H1 (cell line): ENCODE results near the gene CTNNA3. TPM values are rescaled to one million over a fixed set of nuclear protein-coding genes. Genes with fewer than 3 reads are reported as not detected.

Source experiments
- CTCF ChIA-PET: fragments of 300-600 bp; sonication (Branson Sonifier 250); formaldehyde crosslinking; loops from one replicate; lab custom pipeline; 2021; ENCODE audit not compliant: partially characterized antibody; lab: Charles Lee
- POLR2A ChIA-PET: fragments of 300-600 bp; sonication (Branson Sonifier 250); formaldehyde crosslinking; loops from one replicate; lab custom pipeline; 2021; ENCODE audit warnings: inconsistent platforms; ENCODE audit not compliant: partially characterized antibody; lab: Charles Lee
- DNase-seq, 2 experiments: peaks; one replicate each; pipeline versions ENCODE4 v3.0.0 to v3.0.0-alpha.2; 2010 to 2022; ENCODE audit warnings: low spot score in 2 of 2, low read depth in 1 of 2, mixed read lengths in 1 of 2
- FAIRE-seq: peaks from 2 replicates; lab custom pipeline; 2011; peaks lifted over from hg19 to GRCh38; lab: Jason Lieb, UNC
- H2AFZ ChIP-seq: 2 replicates; pipeline ENCODE4 v1.8.1; 2012; ENCODE audit warnings: low read length, inconsistent platforms
- H2AK5ac ChIP-seq: 2 replicates; pipeline ENCODE4 v1.6.1; 2013; ENCODE audit warnings: low read depth, low read length
- H2BK120ac ChIP-seq: replicated peaks from 2 replicates; pipeline ENCODE3; 2013; ENCODE audit warnings: low read depth, low read length, inconsistent platforms
- H2BK12ac ChIP-seq: 2 replicates; pipeline ENCODE4 v1.6.1; 2013; ENCODE audit warnings: low read depth, low read length
- H2BK15ac ChIP-seq: 2 replicates; pipeline ENCODE4 v1.6.1; 2013; ENCODE audit warnings: low read length
- H2BK20ac ChIP-seq: 2 replicates; pipeline ENCODE4 v1.6.1; 2013; ENCODE audit warnings: low read length
- H2BK5ac ChIP-seq: 2 replicates; pipeline ENCODE4 v1.6.1; 2013; ENCODE audit warnings: low read depth, low read length
- H3K14ac ChIP-seq: 2 replicates; pipeline ENCODE4 v1.6.1; 2013; ENCODE audit warnings: inconsistent platforms; ENCODE audit not compliant: insufficient read length
- H3K18ac ChIP-seq: 2 replicates; pipeline ENCODE4 v1.6.1; 2013; ENCODE audit warnings: low read length; ENCODE audit errors: extremely low read depth
- H3K23ac ChIP-seq: 2 replicates; pipeline ENCODE4 v1.6.1; 2013; ENCODE audit warnings: inconsistent platforms; ENCODE audit not compliant: insufficient read length
- H3K23me2 ChIP-seq: 2 replicates; pipeline ENCODE4 v1.6.1; 2013; ENCODE audit warnings: low read depth, low read length
- H3K27ac ChIP-seq: 2 replicates; pipeline ENCODE4 v1.6.1; 2011; ENCODE audit warnings: low read depth, low read length, inconsistent platforms
- H3K27me3 ChIP-seq, 4 experiments: replicated peaks in 1 of 4; 1 replicate in 1 of 4; 2 replicates in 3 of 4; pipeline versions ENCODE4 v1.6.1 to v1.8.1; 2011 to 2013; ENCODE audit warnings: low read length in 3 of 4, mild to moderate bottlenecking in 3 of 4, inconsistent platforms in 2 of 4, mixed read lengths in 2 of 4, moderate library complexity in 1 of 4; ENCODE audit not compliant: control insufficient read depth in 3 of 4, insufficient read depth in 3 of 4; ENCODE audit errors: extremely low read depth in 1 of 4
- H3K36me3 ChIP-seq, 4 experiments: 2 replicates each; pipeline versions ENCODE4 v1.6.1 to v1.8.1; 2011 to 2013; ENCODE audit warnings: mild to moderate bottlenecking in 4 of 4, low read length in 3 of 4, moderate library complexity in 2 of 4, control low read depth in 1 of 4, inconsistent platforms in 1 of 4; ENCODE audit not compliant: insufficient read depth in 4 of 4, control insufficient read depth in 2 of 4
- H3K4ac ChIP-seq: replicated peaks from 2 replicates; pipeline ENCODE3; 2013; ENCODE audit warnings: low read length, low read depth, mixed read lengths, inconsistent platforms; ENCODE audit not compliant: insufficient read length
- H3K4me1 ChIP-seq, 4 experiments: replicated peaks in 1 of 4; 1 replicate in 1 of 4; 2 replicates in 3 of 4; pipeline versions ENCODE4 v1.6.1 to v1.8.1; 2011 to 2013; ENCODE audit warnings: low read length in 3 of 4, inconsistent platforms in 2 of 4, mixed read lengths in 1 of 4; ENCODE audit not compliant: insufficient read depth in 4 of 4, control insufficient read depth in 3 of 4
- H3K4me2 ChIP-seq, 2 experiments: 2 replicates each; pipeline versions ENCODE4 v1.6.1 to v1.8.1; 2011 to 2013; ENCODE audit warnings: low read depth in 2 of 2, low read length in 2 of 2, control low read depth in 1 of 2, inconsistent platforms in 1 of 2, mild to moderate bottlenecking in 1 of 2; ENCODE audit not compliant: insufficient read depth in 1 of 2
- H3K4me3 ChIP-seq, 4 experiments: fragments of 200-600, 300-600 bp in 1 of 4; sonication (generic), shearing (Covaris generic), sonication (Bioruptor Twin) in 1 of 4; 2 replicates each; pipeline versions ENCODE4 v1.5.1 to v1.8.1; 2011 to 2016; ENCODE audit warnings: low read length in 4 of 4, low read depth in 3 of 4, control low read depth in 2 of 4, inconsistent platforms in 2 of 4, mild to moderate bottlenecking in 2 of 4, mixed read lengths in 1 of 4, moderate library complexity in 1 of 4; ENCODE audit not compliant: insufficient read depth in 2 of 4; ENCODE audit errors: extremely low read depth in 1 of 4
- H3K56ac ChIP-seq: replicated peaks from 2 replicates; pipeline ENCODE3; 2013; ENCODE audit warnings: low read depth, mild to moderate bottlenecking, mixed read lengths, low read length, inconsistent platforms; ENCODE audit not compliant: insufficient read length
- H3K79me1 ChIP-seq: 2 replicates; pipeline ENCODE4 v1.6.1; 2013; ENCODE audit warnings: low read depth, low read length, control low read depth
- H3K79me2 ChIP-seq, 2 experiments: 2 replicates each; pipeline versions ENCODE4 v1.6.1 to v1.8.1; 2012 to 2013; ENCODE audit warnings: low read length in 2 of 2, mild to moderate bottlenecking in 2 of 2, inconsistent platforms in 1 of 2; ENCODE audit not compliant: insufficient read depth in 2 of 2, control insufficient read depth in 1 of 2
- H3K9ac ChIP-seq, 4 experiments: replicated peaks in 1 of 4; 1 replicate in 1 of 4; 2 replicates in 3 of 4; pipeline versions ENCODE4 v1.6.1 to v1.8.1; 2011 to 2013; ENCODE audit warnings: low read depth in 3 of 4, low read length in 3 of 4, control low read depth in 2 of 4, mild to moderate bottlenecking in 2 of 4, moderate library complexity in 2 of 4, inconsistent platforms in 1 of 4; ENCODE audit errors: extremely low read depth in 1 of 4
- H3K9me3 ChIP-seq, 2 experiments: 2 replicates each; pipeline versions ENCODE4 v1.6.1 to v1.8.1; 2012 to 2013; ENCODE audit warnings: mild to moderate bottlenecking in 2 of 2, moderate library complexity in 2 of 2, control low read depth in 1 of 2, inconsistent platforms in 1 of 2, low read depth in 1 of 2, low read length in 1 of 2, mixed read lengths in 1 of 2; ENCODE audit not compliant: insufficient read depth in 2 of 2
- H4K20me1 ChIP-seq, 2 experiments: replicated peaks in 1 of 2; 2 replicates each; pipeline versions ENCODE3 to v1.8.1; 2011 to 2013; ENCODE audit warnings: inconsistent platforms in 2 of 2, low read length in 2 of 2, mild to moderate bottlenecking in 1 of 2; ENCODE audit not compliant: insufficient read depth in 2 of 2, control insufficient read depth in 1 of 2
- H4K5ac ChIP-seq: 2 replicates; pipeline ENCODE4 v1.6.1; 2013; ENCODE audit warnings: low read length, low read depth, mixed read lengths, inconsistent platforms; ENCODE audit not compliant: insufficient read length
- H4K8ac ChIP-seq: 2 replicates; pipeline ENCODE4 v1.8.0; 2013; ENCODE audit warnings: mild to moderate bottlenecking, moderate library complexity, low read length, inconsistent platforms; ENCODE audit not compliant: insufficient read depth; ENCODE audit errors: extremely low read depth
- H4K91ac ChIP-seq: replicated peaks from 2 replicates; pipeline ENCODE3; 2013; ENCODE audit warnings: low read length, mixed read lengths, inconsistent platforms; ENCODE audit not compliant: insufficient read length
- ASH2L ChIP-seq: fragments of 200-600, 300-600 bp; sonication (generic); IDR thresholded peaks from one replicate; pipeline ENCODE4 v1.7.1; 2017; ENCODE audit warnings: low read length
- ATF3 ChIP-seq: IDR thresholded peaks from 2 replicates; pipeline ENCODE4 v1.6.1; 2011; ENCODE audit warnings: low read depth, mild to moderate bottlenecking, low read length; ENCODE audit not compliant: insufficient read depth
- CTBP2 ChIP-seq: IDR thresholded peaks from 2 replicates; pipeline ENCODE4 v1.7.0; 2011; ENCODE audit warnings: borderline replicate concordance, mild to moderate bottlenecking, moderate library complexity, mixed read lengths, low read length; ENCODE audit not compliant: insufficient read depth, insufficient read length
- GTF2F1 ChIP-seq: IDR thresholded peaks from 2 replicates; pipeline ENCODE4 v1.6.1; 2012; ENCODE audit warnings: low read depth, low read length, improper control_type of control experiment, borderline replicate concordance
- NRF1 ChIP-seq: IDR thresholded peaks from 2 replicates; pipeline ENCODE4 v1.6.1; 2011; ENCODE audit warnings: mild to moderate bottlenecking, low read depth, low read length, improper control_type of control experiment
- PHF8 ChIP-seq: fragments of 200-600 bp; sonication (generic); conservative IDR thresholded peaks from 2 replicates; pipeline ENCODE4 v1.7.1; 2012; ENCODE audit warnings: low read depth, mild to moderate bottlenecking, inconsistent platforms, low read length, moderate library complexity
- RBBP5 ChIP-seq: IDR thresholded peaks from 2 replicates; pipeline ENCODE4 v1.7.1; 2012; ENCODE audit warnings: low read depth, mild to moderate bottlenecking, inconsistent platforms, low read length, moderate library complexity, borderline replicate concordance
- SRF ChIP-seq: IDR thresholded peaks from 2 replicates; pipeline ENCODE4 v1.6.1; 2011; ENCODE audit warnings: mild to moderate bottlenecking, low read depth, low read length, moderate library complexity
- TAF7 ChIP-seq: optimal IDR thresholded peaks from 2 replicates; pipeline ENCODE3; 2011; ENCODE audit warnings: low read depth, mild to moderate bottlenecking, inconsistent platforms, low read length, moderate library complexity, borderline replicate concordance
- TCF12 ChIP-seq: IDR thresholded peaks from 2 replicates; pipeline ENCODE4 v1.6.1; 2011; ENCODE audit warnings: low read depth, mild to moderate bottlenecking, low read length
- WGBS, 2 experiments: shearing (Covaris generic) in 1 of 2; methylation state at CpG; one replicate each; pipeline versions ENCODE4 v1.1.6 to v1.1.7; 2013 to 2015; ENCODE audit warnings: low lambda C conversion rate in 2 of 2, mixed read lengths in 2 of 2, inconsistent platforms in 1 of 2, low coverage in 1 of 2, missing lambda C conversion rate in 1 of 2; ENCODE audit not compliant: insufficient replicate concordance in 2 of 2, insufficient coverage in 1 of 2, insufficient read length in 1 of 2; ENCODE audit errors: extremely low coverage in 1 of 2, missing lambda C conversion rate in 1 of 2; 5-methylcytosine and 5-hydroxymethylcytosine counted together
- polyA plus RNA-seq, 7 experiments: library from polyadenylated mRNA; depleted of rRNA in 3 of 7; stranded (reverse) in 5 of 7; unstranded in 2 of 7; fragments of >200 nt in 5 of 7; fragments of 200-250 nt in 2 of 7; gene quantifications; 1 replicate in 5 of 7; 2 replicates in 1 of 7; 4 replicates in 1 of 7; pipeline versions ENCODE4 v1.2.1 to v1.2.3, GENCODE V29; 2011 to 2013; ENCODE audit warnings: missing spikeins in 2 of 7, mixed read lengths in 2 of 7
- total RNA-seq: library from RNA; stranded (reverse); fragmentation: NEBNext Ultra II Directional; extraction: Animal tissue kit (Norgen Biotek cat#: 25700); gene quantifications from 2 replicates; pipeline ENCODE4 v1.2.1, GENCODE V29; 2021

The CTNNA3 gene
- total and polyA plus RNA-seq, 2 of the 8 experiments (the other 6 are each of a cell fraction or from before 2014, with no cell fraction given) = 1.3 to 1.5 TPM

DNA sequence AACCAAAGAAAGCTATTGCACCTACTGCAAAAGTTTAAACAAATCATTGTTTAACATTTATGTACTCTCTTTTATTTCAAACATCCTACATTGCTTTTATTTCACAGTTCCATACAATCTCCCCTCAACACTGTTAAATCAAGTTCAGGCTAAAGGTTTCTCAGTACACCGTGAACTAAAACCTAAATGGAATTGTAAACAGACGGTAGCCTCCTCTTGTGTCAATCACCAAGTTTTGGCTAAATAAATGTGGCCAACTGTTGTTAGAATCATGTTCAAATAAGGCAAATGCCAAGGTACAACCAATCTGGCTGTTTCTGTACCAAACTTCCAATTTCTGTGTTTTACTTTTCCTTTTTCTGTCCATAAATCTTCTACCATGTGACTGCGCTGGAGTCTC is 1493.9 kb downstream of the CTNNA3 start:
- Histone ChIP-seq H2BK15ac (no peak overlapping the region), H3K79me2 (no peaks in the 10 kb centered on the region), H3K27ac (no peak overlapping the region), H3K23me2 (no peaks in the 10 kb centered on the region), H3K4me3 (no peak overlapping the region), H2BK5ac (no peak overlapping the region), H3K14ac (no peak overlapping the region), H4K5ac (no peak overlapping the region), H2BK120ac (no peak overlapping the region), H2AFZ (no peak overlapping the region), H3K56ac (no peak overlapping the region), H4K91ac (no peak overlapping the region), H3K4me1 (no peaks in the 10 kb centered on the region), H4K8ac (no peak overlapping the region), H2BK20ac (no peak overlapping the region), H3K23ac (no peak overlapping the region), H3K79me1 (no peaks in the 10 kb centered on the region), H3K4me2 (no peak overlapping the region), H3K9ac (no peak overlapping the region), H4K20me1 (no peaks in the 10 kb centered on the region), H3K36me3 (no peaks in the 10 kb centered on the region), H2BK12ac (no peak overlapping the region), H3K9me3 (no peaks in the 10 kb centered on the region), H3K27me3 (no peaks in the 10 kb centered on the region), H3K4ac (no peak overlapping the region), H2AK5ac (no peak overlapping the region), H3K18ac (no peak overlapping the region)
- CTCF ChIA-PET = no interaction called here
- POLR2A ChIA-PET = no interaction called here
- FAIRE-seq (no peak), DNase-seq (no peak)
- 95% methylated on average over 3 of the region's 3 CpGs; no CpG with 5 or more reads in 1 of the 2 experiments for WGBS, 2 experiments
- TF ChIP-seq ASH2L (no peak), SRF (no peak), GTF2F1 (no peak), RBBP5 (no peak), TCF12 (no peak), NRF1 (no peak), CTBP2 (no peak), ATF3 (no peak), PHF8 (no peak), TAF7 (no peak)
